Effector memory CD8-positive, alpha-beta T cell (primary cell): ENCODE measurements around the gene CALML5.

Source experiments
- ATAC-seq: fragments of 150-1000 bp; cut with Tn5 transposase; replicated peaks from 2 replicates; pipeline ENCODE4 v1.10.0; 2021; ENCODE audit warnings: mild to moderate bottlenecking, moderate library complexity
- DNase-seq, 3 experiments: peaks; one replicate each; pipeline ENCODE4 v3.0.0; 2021
- H3K27ac Mint-ChIP-seq, 2 donors: one replicate each; pipeline ENCODE4 v1.8.0; 2022; ENCODE audit warnings: mild to moderate bottlenecking in 2 of 2, mixed read lengths in 2 of 2, moderate library complexity in 2 of 2
- H3K27me3 Mint-ChIP-seq, 2 donors: one replicate each; pipeline ENCODE4 v1.8.0; 2022; ENCODE audit warnings: mixed read lengths in 2 of 2
- H3K36me3 Mint-ChIP-seq: one replicate; pipeline ENCODE4 v1.8.0; 2022; ENCODE audit warnings: mild to moderate bottlenecking, moderate library complexity, mixed read lengths; ENCODE audit not compliant: insufficient read depth
- H3K4me1 Mint-ChIP-seq, 2 donors: one replicate each; pipeline ENCODE4 v1.8.0; 2022; ENCODE audit warnings: low read depth in 2 of 2, mixed read lengths in 2 of 2
- H3K4me3 Mint-ChIP-seq, 2 donors: one replicate each; pipeline ENCODE4 v1.8.0; 2022; ENCODE audit warnings: mild to moderate bottlenecking in 2 of 2, mixed read lengths in 2 of 2, moderate library complexity in 2 of 2
- H3K9me3 Mint-ChIP-seq, 2 donors: one replicate each; pipeline ENCODE4 v1.8.0; 2022; ENCODE audit warnings: mixed read lengths in 2 of 2

Gene CALML5

GRCh38 chr10:5469353-5470061 lies 29.9 kb downstream of the CALML5 start:
- DNase-seq: no peak
- Mint-ChIP-seq H3K36me3 (peaks cover 3% of the 10 kb centered on the region), H3K9me3 (no peaks in the 10 kb centered on the region), H3K4me3 (no peak overlapping the region), H3K27me3 (no peaks in the 10 kb centered on the region), H3K27ac (no peak overlapping the region), H3K4me1 (peaks cover 0 to 5% of the 10 kb centered on the region in 2 donors)
- ATAC-seq: no peak

DNA sequence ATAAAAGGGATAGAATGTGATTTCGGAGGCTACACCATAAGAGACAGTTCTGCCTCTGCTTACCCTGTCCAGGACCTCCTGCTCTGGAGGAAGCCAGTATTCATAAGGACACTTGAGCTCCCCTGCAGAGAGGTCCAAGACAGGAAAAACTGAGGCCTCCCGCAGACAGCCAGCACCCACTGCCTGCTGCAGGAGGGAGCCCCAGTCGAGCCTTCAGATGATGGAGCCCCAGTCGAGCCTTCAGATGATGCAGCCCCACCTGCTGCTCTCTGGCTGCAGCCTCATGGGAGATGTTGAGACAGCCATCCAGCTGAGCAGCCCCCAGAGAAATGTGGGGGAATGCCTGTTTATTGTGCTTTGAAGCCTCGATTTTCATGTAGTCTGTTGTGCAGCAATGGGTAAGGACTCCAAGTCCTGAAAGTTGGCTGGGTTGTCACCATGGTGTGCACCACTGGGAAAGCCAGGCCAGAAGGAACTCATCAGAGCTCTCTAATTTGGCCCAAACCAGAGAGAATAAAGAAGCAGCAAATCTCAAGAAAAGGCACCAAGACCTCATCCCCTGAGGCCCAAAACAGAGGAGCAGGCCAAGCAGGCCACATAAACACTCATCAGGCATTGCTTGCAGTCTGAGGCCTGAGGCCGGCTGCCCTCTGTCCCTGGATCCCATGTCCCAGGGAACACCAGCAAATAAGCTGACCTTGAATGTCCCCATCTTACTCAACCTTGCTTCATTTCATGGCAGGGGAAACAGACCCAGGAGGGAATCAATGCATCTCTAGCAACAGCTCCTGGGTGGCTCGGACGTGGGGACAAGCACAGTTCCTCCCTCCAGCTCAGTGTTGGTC lies 30.9 kb downstream of the CALML5 start:
- Mint-ChIP-seq H3K4me3 (no peak overlapping the region), H3K36me3 (peaks cover 3% of the 10 kb centered on the region), H3K27me3 (peaks cover 0 to 1% of the 10 kb centered on the region in 2 donors), H3K4me1 (peaks cover 0 to 5% of the 10 kb centered on the region in 2 donors), H3K27ac (no peak overlapping the region), H3K9me3 (no peaks in the 10 kb centered on the region)
- no peak for DNase-seq
- ATAC-seq: no peak

DNA sequence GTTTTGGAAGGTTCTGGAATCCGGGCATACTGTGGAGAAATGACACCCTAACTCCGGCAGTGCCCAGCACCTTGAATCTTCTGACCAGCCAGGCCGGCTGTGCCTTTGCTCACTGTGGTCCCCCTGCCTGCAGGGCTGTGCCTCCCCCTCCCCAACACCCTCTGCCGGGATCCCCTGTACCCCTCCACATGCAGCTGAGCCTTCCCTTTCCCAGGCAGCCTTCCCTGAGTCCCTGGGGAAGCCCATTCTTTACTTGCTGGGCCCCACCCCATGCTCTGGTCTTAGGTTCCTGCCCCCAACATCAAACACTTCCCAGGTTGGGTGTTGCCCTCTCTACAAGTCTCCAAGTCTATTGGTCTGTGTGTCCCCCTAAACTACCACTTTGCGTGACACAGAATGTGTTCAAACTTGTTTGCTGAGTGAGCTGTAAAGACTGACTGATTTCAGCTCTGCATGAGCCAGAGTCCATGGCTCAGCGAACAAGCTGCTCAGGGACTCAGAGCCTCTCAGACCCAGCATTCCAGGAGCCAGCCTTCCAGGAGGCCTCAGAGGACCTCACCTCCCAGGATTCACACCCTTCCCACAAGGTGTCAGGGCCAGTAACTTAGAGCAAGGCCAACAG lies 31.6 kb downstream of the CALML5 start:
- no peak overlapping the region for H3K4me3 Mint-ChIP-seq
- no peak overlapping the region for H3K27ac Mint-ChIP-seq
- no peaks in the 10 kb centered on the region for H3K9me3 Mint-ChIP-seq
- DNase-seq: no peak
- peaks cover 0 to 5% of the 10 kb centered on the region in 2 donors for H3K4me1 Mint-ChIP-seq
- ATAC-seq: no peak
- no peaks in the 10 kb centered on the region for H3K36me3 Mint-ChIP-seq
- peaks cover 5 to 7% of the 10 kb centered on the region in 2 donors for H3K27me3 Mint-ChIP-seq

DNA sequence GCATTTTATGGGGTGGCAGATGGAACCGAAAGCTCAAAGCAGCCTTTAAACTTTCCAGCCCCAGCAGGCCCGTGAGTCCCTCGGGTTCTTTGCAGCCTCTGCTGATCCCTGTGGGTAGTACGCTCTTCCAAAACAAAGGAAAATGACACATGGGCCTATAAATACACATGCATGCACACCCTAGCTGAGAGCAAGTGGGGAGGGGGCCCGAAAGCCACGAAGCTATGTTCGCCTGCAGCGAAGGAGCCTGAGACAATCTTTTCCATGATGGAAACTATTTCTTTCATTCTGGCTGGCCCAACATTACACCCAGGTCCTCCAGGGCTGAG lies 32.2 kb downstream of the CALML5 start:
- DNase-seq (no peak), ATAC-seq (no peak)
- Mint-ChIP-seq H3K4me3 (no peak overlapping the region), H3K4me1 (peaks cover 0 to 3% of the 10 kb centered on the region in 2 donors), H3K27ac (no peak overlapping the region), H3K9me3 (no peaks in the 10 kb centered on the region), H3K36me3 (no peaks in the 10 kb centered on the region), H3K27me3 (peaks cover 5 to 10% of the 10 kb centered on the region in 2 donors)

DNA sequence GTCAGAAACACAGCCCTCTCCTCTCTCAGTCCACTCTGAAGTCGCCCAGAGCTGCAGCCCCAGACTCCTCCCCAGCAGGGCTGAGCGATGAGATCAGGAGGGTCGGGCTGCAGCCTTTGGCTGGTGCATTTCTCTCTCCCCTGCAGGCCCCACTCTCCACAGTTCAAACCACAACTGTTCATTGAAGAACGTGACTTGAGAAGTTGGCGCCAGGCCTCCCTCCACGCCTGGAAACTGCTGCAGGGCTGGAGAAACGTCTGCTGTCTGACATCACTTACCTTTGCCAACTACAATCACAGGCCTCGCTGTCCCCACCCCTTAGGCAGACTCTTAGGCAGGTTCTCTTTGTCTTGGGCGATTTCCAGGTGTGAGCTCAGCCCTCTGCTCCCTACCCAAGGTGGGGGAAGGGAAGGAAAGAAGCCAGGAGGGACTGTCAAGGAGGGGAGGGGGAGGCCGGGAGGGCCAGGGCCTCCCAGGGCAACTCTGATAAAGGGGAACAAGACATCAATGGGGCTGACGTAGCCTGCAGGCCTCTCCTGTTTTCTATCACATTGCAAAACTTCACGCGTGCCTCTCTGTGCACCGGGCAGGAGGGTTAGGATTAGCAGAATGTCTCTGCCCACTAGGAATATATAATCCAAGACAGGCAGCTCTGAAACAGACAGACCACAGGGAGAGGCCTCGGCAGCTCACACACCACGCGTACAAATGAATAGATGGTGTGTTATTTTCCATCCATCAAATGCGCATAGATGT lies 32.7 kb downstream of the CALML5 start:
- no peaks in the 10 kb centered on the region for H3K36me3 Mint-ChIP-seq
- no peak for ATAC-seq
- H3K27me3 Mint-ChIP-seq: peaks cover 5 to 10% of the 10 kb centered on the region in 2 donors
- H3K4me1 Mint-ChIP-seq: no peaks in the 10 kb centered on the region
- H3K27ac Mint-ChIP-seq: no peak overlapping the region
- no peaks in the 10 kb centered on the region for H3K9me3 Mint-ChIP-seq
- no peak for DNase-seq
- H3K4me3 Mint-ChIP-seq: no peak overlapping the region

- Mint-ChIP-seq H3K27me3 (peaks cover 5 to 10% of the 10 kb centered on the region in 2 donors), H3K9me3 (no peaks in the 10 kb centered on the region), H3K27ac (no peak overlapping the region), H3K4me1 (no peaks in the 10 kb centered on the region), H3K4me3 (no peak overlapping the region), H3K36me3 (no peaks in the 10 kb centered on the region)
- ATAC-seq (no peak), DNase-seq (no peak)
These were observed 33.4 kb downstream of the CALML5 start for GRCh38 chr10:5465976-5466450.

GRCh38 chr10:5464546-5464945 lies 34.8 kb downstream of the CALML5 start:
- H3K27ac Mint-ChIP-seq: no peak overlapping the region
- no peak overlapping the region for H3K4me3 Mint-ChIP-seq
- H3K36me3 Mint-ChIP-seq: no peaks in the 10 kb centered on the region
- H3K4me1 Mint-ChIP-seq: no peaks in the 10 kb centered on the region
- ATAC-seq (no peak), DNase-seq (no peak)
- H3K9me3 Mint-ChIP-seq: no peaks in the 10 kb centered on the region
- H3K27me3 Mint-ChIP-seq: peaks cover 5 to 10% of the 10 kb centered on the region in 2 donors

DNA sequence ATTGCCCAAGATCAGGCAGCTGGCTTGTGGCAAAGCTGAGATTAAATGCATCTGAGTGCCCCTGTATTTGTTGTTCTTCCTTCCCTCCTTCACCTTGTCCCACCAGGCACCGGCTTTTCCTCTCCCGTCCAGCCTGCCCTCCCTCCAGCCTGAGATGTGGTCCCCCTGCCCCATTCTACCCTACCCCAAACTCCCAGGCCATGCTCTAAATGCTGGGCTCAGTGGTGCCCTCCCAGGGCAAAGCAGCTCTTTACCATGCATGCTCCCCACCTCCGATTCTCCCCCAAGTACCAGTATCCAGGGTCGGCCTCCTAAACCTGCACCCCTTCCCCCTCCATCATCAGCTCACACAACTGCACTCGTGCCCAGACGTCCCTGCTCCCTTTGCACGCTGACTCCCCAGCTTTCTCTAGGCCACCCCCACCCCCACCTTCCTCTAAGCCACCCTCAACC lies 36.5 kb downstream of the CALML5 start:
- no peaks in the 10 kb centered on the region for H3K4me1 Mint-ChIP-seq
- no peak overlapping the region for H3K4me3 Mint-ChIP-seq
- peaks cover 5 to 10% of the 10 kb centered on the region in 2 donors for H3K27me3 Mint-ChIP-seq
- no peaks in the 10 kb centered on the region for H3K36me3 Mint-ChIP-seq
- no peak for ATAC-seq
- DNase-seq: no peak
- H3K9me3 Mint-ChIP-seq: no peaks in the 10 kb centered on the region
- no peak overlapping the region for H3K27ac Mint-ChIP-seq

- ATAC-seq: no peak
- H3K27ac Mint-ChIP-seq: peak overlapping the region; percentile 11 to 39
- H3K4me3 Mint-ChIP-seq: no peak overlapping the region
- H3K4me1 Mint-ChIP-seq: no peaks in the 10 kb centered on the region
- peaks cover 5 to 10% of the 10 kb centered on the region in 2 donors for H3K27me3 Mint-ChIP-seq
- H3K36me3 Mint-ChIP-seq: no peaks in the 10 kb centered on the region
- DNase-seq: no peak
- H3K9me3 Mint-ChIP-seq: no peaks in the 10 kb centered on the region
These were observed 37.2 kb downstream of the CALML5 start for GRCh38 chr10:5461914-5462840.

DNA sequence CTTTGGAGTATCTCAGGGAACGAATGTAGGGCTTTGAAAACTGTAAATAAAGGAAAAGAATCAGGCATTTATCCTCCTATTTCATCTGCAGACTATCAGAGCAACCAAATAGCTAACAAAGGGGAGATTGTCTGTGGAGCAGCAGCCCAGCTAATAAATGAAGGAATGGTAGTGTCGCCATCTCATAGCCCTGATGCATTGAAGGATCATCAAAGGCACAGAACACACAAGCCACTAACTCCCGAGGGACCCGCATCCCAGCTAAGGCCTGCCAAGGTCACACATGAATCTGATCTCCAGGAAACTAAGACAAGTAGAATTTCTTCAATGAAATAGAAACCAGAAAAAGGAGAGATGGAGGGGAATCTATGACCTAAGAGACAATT lies 38.2 kb downstream of the CALML5 start:
- ATAC-seq (no peak), DNase-seq (no peak)
- Mint-ChIP-seq H3K4me3 (no peak overlapping the region), H3K27ac (no peak overlapping the region), H3K36me3 (peaks cover 6% of the 10 kb centered on the region), H3K4me1 (no peaks in the 10 kb centered on the region), H3K27me3 (peaks cover 5 to 10% of the 10 kb centered on the region in 2 donors), H3K9me3 (no peaks in the 10 kb centered on the region)

DNA sequence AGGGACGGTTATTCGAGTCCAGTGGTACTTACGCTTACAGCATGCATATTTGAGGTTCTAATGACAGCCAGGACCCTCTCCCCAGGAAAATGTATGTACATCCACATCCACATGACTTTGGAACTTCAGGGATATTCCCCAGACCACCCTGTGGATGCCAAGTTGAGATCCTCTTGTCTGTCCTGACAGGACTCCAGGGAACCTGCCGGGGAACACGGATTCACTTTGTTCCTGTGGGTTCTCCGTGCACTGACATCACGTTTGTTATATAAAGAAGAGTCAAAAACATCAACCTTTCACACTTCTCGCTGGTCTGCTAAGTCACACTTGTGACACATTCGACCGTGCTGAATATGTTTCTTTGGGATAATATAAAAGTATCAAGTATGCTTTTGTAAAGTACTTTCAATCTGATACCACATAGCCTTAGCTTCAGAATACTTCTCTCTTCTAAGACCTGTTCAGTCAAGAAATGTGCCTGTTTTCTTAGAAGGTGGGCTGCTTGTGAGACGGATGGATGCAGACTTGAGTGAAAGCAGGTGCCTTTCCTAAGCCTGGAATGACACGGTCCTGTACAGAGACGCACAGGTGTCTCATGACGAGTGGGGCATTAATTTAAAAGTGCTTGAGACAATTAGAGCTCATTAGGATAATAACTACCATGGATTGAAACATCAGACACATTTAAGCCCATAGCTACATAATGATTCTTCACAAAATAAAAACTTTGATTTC lies 38.7 kb downstream of the CALML5 start:
- Mint-ChIP-seq H3K9me3 (no peaks in the 10 kb centered on the region), H3K36me3 (peaks cover 6% of the 10 kb centered on the region), H3K27me3 (peaks cover 5 to 10% of the 10 kb centered on the region in 2 donors), H3K27ac (no peak overlapping the region), H3K4me3 (no peak overlapping the region), H3K4me1 (no peaks in the 10 kb centered on the region)
- DNase-seq (no peak), ATAC-seq (no peak)
